HG02885 (cell line): ENCODE results near the gene FRG1.
"Not testable (repeated sequence)": the region's sequence is repeated elsewhere in the genome, so short reads cannot be mapped to it uniquely, and the experiment has no call there.

Experiments
- ATAC-seq: cut with Tn5 transposase; IDR thresholded peaks from one replicate; pipeline ENCODE4 v1.9.1; 2021; ENCODE audit warnings: mild to moderate bottlenecking; ENCODE audit not compliant: unreplicated experiment, poor library complexity

The FRG1 gene

DNA sequence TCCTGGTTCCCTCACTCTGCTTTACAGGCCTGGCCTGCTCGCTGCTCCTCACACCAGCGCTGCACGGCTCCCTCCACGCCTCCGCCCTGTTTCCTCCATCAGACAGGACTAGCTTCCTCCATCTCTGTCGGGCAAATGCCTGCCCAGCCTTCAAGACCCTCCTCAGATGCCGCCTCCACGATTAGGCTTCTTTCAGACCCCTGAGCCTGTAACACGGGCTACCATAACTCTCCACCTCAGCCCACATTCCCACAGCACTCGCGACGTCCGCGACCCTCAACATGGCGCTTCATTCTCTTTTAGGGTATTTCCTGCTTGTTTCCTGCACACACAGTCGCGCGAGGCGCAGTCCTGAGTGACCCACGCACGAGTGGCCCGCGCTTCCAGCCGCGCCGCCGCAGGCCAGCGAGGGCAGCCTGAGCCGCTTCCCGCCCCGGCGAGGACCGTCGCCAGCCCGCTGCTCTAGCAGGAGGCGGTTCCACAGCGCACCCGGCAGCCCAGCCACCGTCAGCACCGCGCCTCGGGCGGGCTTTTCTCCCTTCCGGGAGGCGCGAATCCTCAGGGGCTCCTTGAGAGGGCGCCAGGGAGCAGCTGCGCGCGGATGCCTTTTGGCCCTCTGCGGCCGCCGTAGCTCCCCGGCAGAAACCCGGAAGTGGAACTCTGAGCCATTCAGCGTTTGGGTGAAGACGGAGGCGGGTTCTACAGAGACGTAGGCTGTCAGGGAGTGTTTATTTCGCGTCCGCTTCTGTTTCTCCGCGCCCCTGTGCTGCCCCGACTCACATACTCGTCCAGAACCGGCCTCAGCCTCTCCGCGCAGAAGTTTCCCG is at the start of gene FRG1:
TSS of gene FRG1 (plus strand) at position 695 of the 827 bp plus-strand sequence. CDS start 138 bp downstream, outside the sequence.
- peak; percentile 99 for ATAC-seq

DNA sequence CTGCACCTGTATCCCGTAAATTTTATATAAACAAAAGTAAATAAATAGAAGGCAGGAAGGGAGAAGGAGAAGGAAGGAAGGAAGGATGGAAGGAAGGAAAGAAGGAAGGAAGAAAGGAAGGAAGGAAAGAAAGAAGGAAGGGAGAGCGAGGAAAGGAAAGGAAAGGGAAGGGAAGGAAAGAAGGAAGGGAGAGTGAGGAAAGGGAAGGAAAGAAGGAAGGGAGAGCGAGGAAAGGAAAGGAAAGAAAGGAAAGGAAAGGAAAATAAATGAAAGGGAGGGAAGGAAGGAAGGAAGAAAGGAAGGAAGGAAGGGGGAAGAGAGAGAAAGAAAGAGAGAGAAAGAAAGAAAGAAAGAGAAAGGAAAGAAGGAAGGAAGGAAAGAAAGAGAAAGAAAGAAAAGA is 43.0 kb upstream of the FRG1 start:
- ATAC-seq, result no peak

DNA sequence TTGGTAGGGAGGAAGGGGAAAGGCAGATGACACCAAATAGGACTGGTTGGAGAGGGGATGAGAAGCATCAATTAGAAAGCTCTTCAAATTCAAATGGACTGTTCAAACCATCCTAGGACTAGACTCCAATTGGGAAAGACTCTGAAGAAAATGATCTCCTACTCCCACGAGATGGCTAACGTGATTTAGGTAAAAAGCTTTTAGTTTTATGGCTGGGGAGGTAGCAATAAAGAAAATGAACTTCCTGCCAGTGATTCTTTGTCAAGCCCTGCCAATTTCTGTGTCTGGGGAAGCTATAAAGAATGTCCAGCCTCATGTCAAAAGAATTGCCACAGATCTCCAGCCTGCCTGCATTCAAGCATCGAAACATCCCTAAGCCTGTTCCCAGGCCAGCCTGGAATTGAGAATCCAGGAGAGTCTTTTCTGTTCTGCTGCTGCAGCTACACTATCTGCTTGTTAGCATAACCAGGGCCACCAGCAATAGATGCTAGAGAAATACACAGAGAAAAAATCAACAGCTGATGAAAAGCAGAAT is 41.1 kb upstream of the FRG1 start:
- ATAC-seq, result not testable (repeated sequence)

DNA sequence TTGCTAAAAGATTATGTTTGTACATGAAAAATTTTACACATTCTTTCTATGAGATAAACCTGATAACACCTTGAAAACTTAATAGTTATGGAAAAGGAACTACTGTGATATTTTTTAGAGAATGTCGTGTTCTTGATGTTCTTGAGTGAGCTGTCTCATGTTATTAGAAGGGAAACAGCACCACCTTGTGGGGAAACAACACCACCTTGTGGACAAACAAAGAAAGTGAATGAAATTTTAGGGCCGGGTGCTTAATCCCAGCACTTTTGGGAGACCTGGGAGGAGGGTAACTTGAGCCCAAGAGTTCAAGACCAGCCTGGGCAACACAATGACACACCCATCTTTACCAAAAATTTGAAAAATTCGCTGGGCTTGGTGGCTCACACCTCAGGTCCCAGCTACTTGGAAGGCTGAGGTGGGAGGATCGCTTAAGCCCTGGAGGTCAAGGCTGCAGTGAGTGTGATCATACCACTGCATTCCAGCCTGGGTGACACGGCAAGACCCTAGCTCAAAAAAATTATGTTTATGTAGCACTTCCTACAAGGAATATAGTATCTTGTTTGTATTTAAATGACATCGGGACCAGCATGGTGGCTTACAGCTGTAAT is 36.1 kb upstream of the FRG1 start:
- ATAC-seq, result peak; percentile 89

DNA sequence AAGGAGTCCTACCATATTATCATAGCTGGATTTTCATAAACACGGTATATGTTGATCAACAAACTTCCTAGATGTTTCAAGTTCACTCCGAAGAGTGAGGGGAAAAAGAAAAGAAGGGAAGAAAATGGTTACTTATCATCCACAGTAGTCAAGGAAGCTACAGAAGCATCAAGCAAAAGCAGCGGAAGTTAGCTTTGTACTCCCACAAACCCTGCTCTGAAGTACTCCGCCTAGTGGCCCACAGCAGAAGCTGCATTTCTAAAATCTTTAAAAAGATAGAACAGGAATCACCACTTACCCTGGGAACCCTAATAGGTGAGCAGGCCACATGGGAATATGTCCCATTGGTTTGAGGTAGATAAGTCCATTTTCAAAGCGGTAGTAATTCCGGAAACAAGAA is 28.5 kb upstream of the FRG1 start:
- ATAC-seq, result no peak

DNA sequence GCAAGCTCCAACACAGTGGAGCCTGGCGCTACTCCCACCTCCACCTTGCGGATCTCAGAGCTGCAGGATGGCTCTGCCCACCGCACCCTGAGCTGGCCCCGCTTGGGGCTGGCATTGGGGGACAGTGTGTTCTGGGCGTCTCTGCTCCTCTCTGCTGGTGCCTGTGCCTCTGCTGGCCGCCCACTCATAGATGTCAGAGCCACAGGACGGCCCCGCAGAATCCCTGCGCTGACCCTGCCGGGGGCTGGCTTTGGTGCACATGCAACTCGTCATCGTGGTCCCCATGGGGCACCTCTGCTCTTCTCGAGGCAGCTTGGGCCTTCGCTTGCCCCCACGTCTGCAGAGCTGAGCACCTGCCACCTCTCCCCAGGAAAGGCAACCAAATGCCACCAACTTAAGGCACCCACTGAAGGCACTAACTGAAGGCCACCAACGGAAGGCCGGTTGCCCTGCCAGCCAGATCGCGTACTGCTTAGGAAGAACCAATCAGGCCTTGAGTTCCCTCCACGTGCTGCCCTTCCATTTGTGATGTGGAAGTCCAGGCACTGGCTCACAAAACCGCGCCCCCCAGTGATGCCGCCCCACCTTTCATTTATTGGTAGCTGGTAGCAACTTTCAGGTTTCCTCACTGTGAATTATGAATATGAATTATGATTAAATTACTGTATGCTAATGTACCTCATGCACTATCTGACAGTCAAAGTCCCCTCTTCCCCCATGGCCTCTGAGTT is 23.3 kb upstream of the FRG1 start:
- no peak for ATAC-seq

DNA sequence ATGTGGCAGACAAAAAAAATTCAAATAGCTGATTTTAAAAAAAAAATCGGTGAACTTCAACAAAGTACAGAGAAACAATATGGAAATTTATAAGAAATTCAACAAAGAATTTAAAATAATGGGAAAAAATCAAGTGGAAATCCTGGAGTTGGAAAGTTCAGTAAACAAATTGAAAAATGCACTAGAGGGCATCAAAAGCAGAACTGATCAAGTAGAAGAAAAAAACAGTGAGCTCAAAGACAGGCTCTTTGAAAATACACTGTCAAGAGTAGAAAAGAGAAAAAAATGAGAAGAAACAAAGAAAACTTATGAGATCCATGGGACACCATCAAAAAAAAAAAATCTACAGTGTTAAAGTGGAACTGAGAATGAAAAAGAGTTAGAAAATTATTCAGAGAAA is 19.6 kb upstream of the FRG1 start:
- ATAC-seq, result no peak

DNA sequence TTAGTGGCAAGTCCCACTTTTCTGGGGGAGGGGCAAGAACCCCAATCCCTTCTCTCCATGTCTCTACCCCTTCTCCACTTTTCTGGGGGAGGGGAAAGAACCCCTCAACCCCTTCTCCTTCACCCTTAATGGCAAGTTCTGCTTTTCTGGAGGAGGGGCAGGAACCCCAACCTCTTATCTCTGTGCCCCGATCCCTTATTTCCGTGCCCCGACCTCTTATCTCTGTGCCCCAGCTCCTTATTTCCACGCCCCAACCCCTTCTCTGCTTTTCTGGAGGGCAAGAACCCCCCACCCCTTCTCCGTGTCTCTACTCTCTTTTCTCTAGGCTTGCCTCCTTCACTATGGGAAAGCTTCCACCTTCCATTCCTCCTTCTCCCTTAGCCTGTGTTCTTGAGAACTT is 13.9 kb upstream of the FRG1 start:
- not testable (repeated sequence) for ATAC-seq

DNA sequence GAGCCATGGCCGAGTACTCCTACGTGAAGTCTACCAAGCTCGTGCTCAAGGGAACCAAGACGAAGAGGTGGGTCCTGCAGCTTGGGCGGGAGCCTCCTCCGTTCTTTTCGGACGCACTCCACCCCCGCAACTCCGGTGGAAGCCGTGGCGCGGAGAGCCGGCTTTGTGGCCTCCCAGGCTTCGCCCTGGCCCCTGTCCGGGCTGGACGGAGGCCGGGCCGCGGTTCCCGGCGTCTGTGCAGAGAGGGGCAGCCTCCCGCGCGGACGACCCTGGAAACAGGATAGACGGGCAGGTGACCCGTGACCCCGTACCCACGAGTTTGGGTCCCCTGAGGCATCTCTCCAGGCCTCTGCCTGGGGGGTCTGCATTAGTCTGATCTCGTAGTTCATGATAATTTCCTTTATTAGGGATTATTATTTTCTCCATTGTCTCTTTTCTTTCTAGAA is 356 bp downstream of the FRG1 start:
- peak; percentile 55 for ATAC-seq

DNA sequence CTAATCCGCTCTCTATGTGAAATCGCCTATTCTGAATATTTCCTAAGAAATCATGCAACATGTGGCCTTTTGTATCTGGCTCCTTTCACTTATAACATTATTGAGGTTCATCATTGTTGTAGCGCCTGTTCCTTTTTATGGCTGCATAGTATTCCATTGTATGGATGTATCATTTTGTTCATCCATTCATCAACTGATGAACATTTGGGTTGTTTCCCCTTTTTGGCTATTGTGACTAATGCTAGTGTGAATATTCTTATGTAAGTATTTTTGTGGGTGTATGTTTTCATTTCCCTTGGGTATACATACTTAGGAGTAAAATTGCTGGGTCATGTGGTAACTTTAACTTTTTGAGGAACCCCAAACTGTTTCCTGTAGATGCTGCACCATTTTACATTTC is 1.7 kb downstream of the FRG1 start:
- not testable (repeated sequence) for ATAC-seq

DNA sequence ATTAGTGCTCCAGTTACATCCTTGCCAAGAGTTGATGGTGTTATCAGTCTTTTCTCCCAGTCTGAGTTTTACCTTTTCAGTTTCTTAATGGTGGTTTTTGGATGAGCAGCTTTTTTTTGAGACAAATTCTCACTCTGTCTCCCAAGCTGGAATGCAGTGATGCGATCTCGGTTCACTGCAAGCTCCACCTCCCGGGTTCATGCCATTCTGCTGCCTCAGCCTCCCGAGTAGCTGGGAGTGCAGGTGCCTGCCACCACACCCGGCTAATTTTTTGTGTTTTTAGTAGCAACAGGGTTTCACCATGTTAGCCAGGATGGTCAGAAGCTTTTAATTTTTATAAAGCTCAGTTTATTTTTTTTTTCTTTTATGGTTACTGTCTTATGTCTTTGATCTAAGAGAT is 3.4 kb downstream of the FRG1 start:
- ATAC-seq, result not testable (repeated sequence)

DNA sequence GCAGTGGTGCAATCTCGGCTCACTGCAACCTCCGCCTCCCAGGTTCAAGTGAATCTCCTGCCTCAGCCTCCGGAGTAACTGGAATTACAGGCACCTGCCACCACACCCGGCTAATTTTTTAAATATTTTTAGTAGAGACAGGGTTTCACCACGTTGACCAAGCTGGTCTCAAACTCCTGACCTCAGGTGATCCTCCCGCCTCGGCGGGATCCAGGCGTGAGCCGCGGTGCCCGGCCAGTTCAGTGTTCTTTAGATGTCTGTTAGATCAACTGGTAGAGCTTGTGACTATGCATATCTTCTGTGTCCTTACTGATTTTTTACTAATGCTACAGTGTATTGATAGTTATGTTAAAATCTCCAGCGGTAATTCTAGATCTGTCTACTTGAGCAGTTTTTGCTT is 6.2 kb downstream of the FRG1 start:
- ATAC-seq, result not testable (repeated sequence)

DNA sequence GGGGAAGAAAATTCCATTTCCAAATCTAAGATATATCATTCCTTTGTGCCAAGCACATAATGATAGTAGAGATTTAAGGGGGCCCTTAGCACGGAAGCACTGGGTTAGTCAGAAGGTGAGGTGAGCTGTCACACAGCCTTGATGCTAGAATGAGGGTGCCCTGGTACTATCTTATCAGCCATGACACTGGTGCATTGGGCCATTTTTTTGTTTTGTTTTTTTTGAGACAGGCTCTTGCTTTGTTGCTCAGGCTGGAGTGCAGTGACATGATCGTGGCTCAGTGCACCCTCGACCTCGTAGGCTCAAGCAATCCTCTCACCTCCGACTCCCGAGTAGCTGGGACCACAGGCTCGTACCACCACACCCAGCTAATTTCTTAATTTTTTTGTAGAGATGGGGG is 7.8 kb downstream of the FRG1 start:
- not testable (repeated sequence) for ATAC-seq

DNA sequence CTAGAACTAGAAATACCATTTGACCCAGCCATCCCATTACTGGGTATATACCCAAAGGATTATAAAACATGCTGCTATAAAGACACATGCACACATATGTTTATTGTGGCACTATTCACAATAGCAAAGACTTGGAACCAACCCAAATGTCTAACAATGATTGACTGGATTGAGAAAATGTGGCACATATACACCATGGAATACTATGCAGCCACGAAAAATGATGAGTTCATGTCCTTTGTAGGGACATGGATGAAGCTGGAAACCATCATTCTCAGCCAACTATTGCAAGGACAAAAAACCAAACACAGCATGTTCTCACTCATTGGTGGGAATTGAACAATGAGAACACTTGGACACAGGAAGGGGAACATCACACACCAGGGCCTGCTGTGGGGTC is 28.6 kb downstream of the FRG1 start:
- not testable (repeated sequence) for ATAC-seq

DNA sequence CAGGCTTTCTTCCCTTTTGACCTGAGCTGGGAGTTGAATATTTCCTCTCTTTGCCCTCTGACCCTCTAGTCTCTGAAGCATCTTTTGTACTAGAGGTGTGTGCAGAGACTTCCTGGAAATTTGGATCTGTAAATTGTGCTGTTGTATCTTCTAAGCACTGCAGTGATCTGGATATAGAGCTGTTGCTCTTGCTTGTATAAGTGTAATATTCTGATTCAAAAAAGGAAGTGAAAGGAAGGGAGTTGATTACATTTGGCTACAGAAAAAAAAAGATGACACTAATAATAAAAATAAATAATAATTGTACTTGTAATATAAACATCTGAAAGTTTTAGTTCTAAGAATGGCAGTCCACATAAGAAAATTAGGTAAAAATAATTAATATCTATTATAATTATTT is 33.0 kb downstream of the FRG1 start:
- ATAC-seq, result no peak

DNA sequence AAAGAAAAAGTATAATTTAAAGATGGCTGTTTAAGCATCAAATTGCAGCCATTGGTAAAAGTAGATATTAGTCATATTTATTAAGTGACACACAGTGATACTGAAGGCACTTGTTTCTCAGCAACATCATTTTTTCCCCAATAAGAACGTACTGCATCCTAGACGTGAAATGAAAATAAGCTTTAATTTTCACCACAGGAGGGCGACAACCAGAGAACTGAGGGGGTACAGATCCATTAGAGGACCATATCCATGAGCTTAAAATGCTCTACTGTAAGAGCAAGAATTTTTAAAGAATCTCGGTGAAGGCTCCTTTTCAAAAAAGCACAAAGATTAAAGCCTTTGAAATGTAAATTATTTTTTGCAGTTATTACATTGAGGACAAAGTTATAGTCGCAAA is 33.4 kb downstream of the FRG1 start:
- ATAC-seq, result no peak

DNA sequence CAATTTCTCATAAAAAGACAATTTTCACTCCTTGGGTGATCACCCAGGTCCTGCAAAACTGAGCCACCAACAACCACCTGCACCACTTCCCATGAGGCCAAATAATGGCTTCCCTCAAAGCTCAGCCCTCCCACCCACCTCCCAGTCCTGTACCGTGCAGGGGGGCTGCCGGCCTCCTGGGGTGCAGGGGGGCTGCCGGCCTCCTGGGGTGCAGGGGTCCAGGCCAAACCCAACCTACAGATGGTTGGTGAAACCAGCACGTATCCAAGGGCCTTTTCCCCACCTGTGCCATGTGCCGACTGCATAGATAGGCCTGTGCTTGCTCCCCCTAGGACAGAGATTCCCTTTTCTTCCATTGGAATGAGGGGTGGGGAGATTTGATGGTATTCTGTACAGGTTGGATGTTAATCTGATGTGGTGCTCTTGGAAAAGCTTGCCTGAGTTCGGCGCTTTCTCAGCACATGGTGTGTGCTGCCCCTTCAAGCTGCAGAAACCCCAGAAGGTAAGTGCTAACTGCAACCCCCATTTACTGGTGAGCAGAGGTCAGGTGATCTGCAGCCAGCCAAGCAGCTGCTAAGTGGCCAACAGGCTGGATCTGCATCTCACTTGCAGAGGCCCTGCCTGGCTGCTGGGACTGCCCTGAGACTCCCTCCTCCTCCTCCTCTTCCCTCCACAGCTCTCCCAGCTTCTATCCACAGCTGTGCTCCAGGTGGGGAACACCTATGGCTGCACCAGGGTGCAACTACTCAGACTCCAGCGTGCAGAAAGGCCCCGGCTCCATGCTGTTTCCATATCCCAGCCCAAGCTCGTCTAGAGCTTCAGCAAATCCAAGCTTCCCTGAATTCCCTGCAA is 38.8 kb downstream of the FRG1 start:
- no peak for ATAC-seq

DNA sequence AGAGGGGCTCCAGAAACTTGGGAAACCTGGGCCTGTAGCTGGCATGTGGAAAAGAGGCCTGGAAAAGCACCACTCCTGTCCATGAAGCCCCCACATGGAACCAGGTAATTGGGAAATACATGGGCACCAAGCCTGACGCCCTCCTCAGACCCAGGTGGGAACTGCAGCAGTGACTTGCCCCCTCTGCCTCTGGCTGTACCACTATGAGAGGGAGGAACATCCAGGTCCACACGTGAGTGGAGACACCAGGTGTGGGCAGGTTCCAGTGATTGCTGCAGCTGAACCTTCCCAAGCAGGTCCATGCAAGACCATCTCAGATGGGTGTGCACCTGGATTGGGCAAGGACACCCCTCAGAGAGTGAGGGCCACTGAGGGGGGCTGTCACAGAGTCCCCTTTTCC is 39.6 kb downstream of the FRG1 start:
- not testable (repeated sequence) for ATAC-seq

DNA sequence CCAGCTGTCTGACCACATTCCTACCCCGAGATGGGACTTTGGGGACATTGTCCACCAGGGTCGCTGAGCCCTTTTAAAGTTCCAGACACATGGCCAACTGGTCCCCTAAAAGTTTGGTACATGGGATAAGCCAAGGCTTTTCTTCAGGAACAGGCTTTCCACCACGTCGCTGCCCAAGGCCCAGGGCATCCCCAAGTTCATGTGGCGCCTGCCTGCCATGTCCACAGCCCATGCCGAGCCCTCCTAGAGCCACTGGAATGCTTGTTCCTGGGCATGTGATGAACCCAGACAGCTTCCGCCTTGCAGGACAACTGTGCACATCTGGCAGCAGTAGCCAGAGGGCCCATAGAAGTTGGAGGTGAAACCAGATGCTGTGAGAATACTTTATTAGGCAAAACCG is 41.3 kb downstream of the FRG1 start:
- ATAC-seq, result no peak

DNA sequence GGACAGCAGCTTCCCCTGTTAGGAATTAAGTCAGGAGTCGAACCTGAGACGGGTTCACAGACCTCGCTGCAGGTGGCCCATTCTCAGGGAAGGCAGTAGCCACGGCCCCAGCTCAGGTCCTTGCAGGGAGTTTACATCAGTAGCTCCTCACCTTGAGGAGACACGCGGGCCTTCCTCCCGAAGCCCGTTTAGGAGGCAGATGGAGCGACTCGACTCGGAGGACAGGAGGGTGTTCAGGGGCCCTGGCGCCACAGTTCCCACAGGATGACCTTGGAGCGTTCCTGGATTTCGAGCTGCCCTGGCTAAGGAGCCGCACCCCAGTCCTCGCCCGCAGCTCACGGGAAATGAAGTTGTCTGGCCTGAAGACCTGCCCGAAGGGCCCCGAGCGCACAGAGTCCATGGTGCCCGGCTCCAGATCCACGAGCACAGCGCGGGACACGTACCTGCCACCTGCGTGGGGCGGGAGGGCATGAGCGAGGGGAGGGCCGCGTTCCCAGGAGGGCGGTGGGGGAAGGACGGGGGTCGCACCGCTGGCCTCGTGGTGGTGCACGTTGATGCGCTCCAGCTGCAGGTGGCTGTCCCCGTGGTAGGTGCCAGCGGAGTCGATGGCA is 43.3 kb downstream of the FRG1 start:
- ATAC-seq, result not testable (repeated sequence)
